Lower leg skin (tissue), 3 donors: Measurements from ENCODE around the gene ARID5A.

ENCODE experiments used
- CTCF ChIP-seq, 3 donors: fragments of 450-650 bp; IDR thresholded peaks; one replicate each; pipeline ENCODE4 v1.5.1; 2016; ENCODE audit warnings: antibody characterized with exemption in 3 of 3, mild to moderate bottlenecking in 3 of 3, moderate library complexity in 2 of 3
- POLR2A ChIP-seq, 2 donors: fragments of 450-650 bp; IDR thresholded peaks; one replicate each; pipeline ENCODE4 v1.6.1; 2016 to 2017; ENCODE audit warnings: antibody characterized with exemption in 2 of 2, mild to moderate bottlenecking in 1 of 2, moderate library complexity in 1 of 2

GRCh38 chr2:96550787-96551604, 14.4 kb downstream of the ARID5A start:
- TF ChIP-seq CTCF (IDR thresholded peaks at IDR 0.05) (no peak), POLR2A (IDR thresholded peaks at IDR 0.05) (no peak)
